NCI-H2227 (cell line): ENCODE measurements around the gene LILRA1.
"Not testable (repeated sequence)": the region's sequence is repeated elsewhere in the genome, so short reads cannot be mapped to it uniquely, and the experiment has no call there.

ENCODE experiments used
- DNase-seq: peaks from one replicate; lab custom pipeline; 2025; ENCODE audit not compliant: unreplicated experiment; lab: John Stamatoyannopoulos, UW

The LILRA1 gene

GRCh38 chr19:54624234-54624633, 30.8 kb downstream of the LILRA1 start:
- not testable (repeated sequence) for DNase-seq

GRCh38 chr19:54624934-54625730, 31.7 kb downstream of the LILRA1 start:
- DNase-seq, result not testable (repeated sequence)

- DNase-seq, result no peak
Measured at GRCh38 chr19:54626757-54627156, 33.3 kb downstream of the LILRA1 start.

GRCh38 chr19:54627912-54628311, 34.5 kb downstream of the LILRA1 start:
- not testable (repeated sequence) for DNase-seq

- not testable (repeated sequence) for DNase-seq
Measured at GRCh38 chr19:54630262-54630661, 36.8 kb downstream of the LILRA1 start, which contains the start of gene LILRB1. TSS of gene LILRB1 (plus strand) at chr19:54630484. CDS start at chr19:54631074, 590 bp downstream.

GRCh38 chr19:54630782-54631181, 37.4 kb downstream of the LILRA1 start:
- DNase-seq, result no peak

- not testable (repeated sequence) for DNase-seq
Measured at GRCh38 chr19:54631489-54632337, 38.3 kb downstream of the LILRA1 start.

- DNase-seq, result not testable (repeated sequence)
Measured at GRCh38 chr19:54632517-54632916, 39.1 kb downstream of the LILRA1 start.

- DNase-seq, result no peak
Measured at GRCh38 chr19:54633401-54633800, 40.0 kb downstream of the LILRA1 start.

- not testable (repeated sequence) for DNase-seq
Measured at GRCh38 chr19:54636081-54636480, 42.6 kb downstream of the LILRA1 start.

- no peak for DNase-seq
Measured at GRCh38 chr19:54638683-54639082, 45.3 kb downstream of the LILRA1 start.

- not testable (repeated sequence) for DNase-seq
Measured at GRCh38 chr19:54642953-54643352, 49.5 kb downstream of the LILRA1 start.

GRCh38 chr19:54643583-54643982, 50.2 kb downstream of the LILRA1 start:
- DNase-seq, result not testable (repeated sequence)

GRCh38 chr19:54644056-54644455, 50.6 kb downstream of the LILRA1 start:
- DNase-seq, result no peak

- DNase-seq, result no peak
Measured at GRCh38 chr19:54646331-54646841, 53.0 kb downstream of the LILRA1 start.

GRCh38 chr19:54648129-54648528, 54.7 kb downstream of the LILRA1 start:
- no peak for DNase-seq

GRCh38 chr19:54650108-54650655, 56.8 kb downstream of the LILRA1 start:
- DNase-seq, result no peak
